Mucosa of descending colon (tissue), 3 donors: Measurements from ENCODE around the gene ANKRD63. TPM values are rescaled to one million over a fixed set of nuclear protein-coding genes. Genes with fewer than 3 reads are reported as not detected.

Experiments
- ATAC-seq: fragments of 200-7000 bp; cut with Tn5 transposase; one replicate; pipeline ENCODE4 v1.9.1; 2020; ENCODE audit warnings: mild to moderate bottlenecking, moderate library complexity
- DNase-seq, 3 donors: peaks; one replicate each; pipeline ENCODE4 v3.0.0-alpha.2; 2020
- H3K36me3 ChIP-seq: fragments of 200-600 bp; one replicate; pipeline ENCODE4 v1.8.0; 2021; ENCODE audit warnings: low read depth, mild to moderate bottlenecking
- H3K4me1 ChIP-seq: fragments of 200-600 bp; one replicate; pipeline ENCODE4 v1.8.0; 2021; ENCODE audit warnings: low read depth, mild to moderate bottlenecking
- H3K4me3 ChIP-seq: fragments of 200-600 bp; one replicate; pipeline ENCODE4 v1.8.0; 2021; ENCODE audit warnings: mild to moderate bottlenecking
- H3K9me3 ChIP-seq: fragments of 200-600 bp; one replicate; pipeline ENCODE4 v1.8.0; 2021; ENCODE audit warnings: mild to moderate bottlenecking
- CTCF ChIP-seq: fragments of 200-600 bp; IDR thresholded peaks from one replicate; pipeline ENCODE4 v1.8.0; 2022; ENCODE audit warnings: antibody characterized with exemption, mild to moderate bottlenecking
- intact Hi-C, 2 donors: fragments of 100-400 bp; cut with DNase I in 1 of 2; cut with micrococcal nuclease in 1 of 2; formaldehyde crosslinking; loops; one replicate each; pipeline versions ENCODE4 v1.11.0 to v1.11.1; 2022; cut with DNase I, micrococcal nuclease
- total RNA-seq, 3 donors: library from RNA; stranded (reverse); fragmentation: NEBNext Ultra II Directional in 2 of 3; extraction: Animal tissue kit (Norgen Biotek cat#: 25700) in 2 of 3; gene quantifications; one replicate each; pipeline versions ENCODE4 v1.2.1 to v1.2.4, GENCODE V29; 2021 to 2023
- donor health status: DM: no; HTN: no; CAD: no; lungs with moderate emphysema.
- donor health status: DM: no; HTN: no; CAD: no.
- donor health status: DM: no; HTN: yes; CAD: no.

ANKRD63 gene
- total RNA-seq, 3 donors from 2014 or later = 0.25 TPM; not detected in 2

GRCh38 chr15:40287505-40287904, 4.6 kb upstream of the ANKRD63 start:
- DNase-seq (no peak), ATAC-seq (no peak)
- Histone ChIP-seq H3K9me3 (no peaks in the 10 kb centered on the region), H3K4me3 (no peak overlapping the region), H3K36me3 (no peaks in the 10 kb centered on the region), H3K4me1 (peaks cover 23% of the 10 kb centered on the region)
- no peak for TF ChIP-seq CTCF
- intact Hi-C loops = no loop called here

GRCh38 chr15:40286794-40287193, 3.9 kb upstream of the ANKRD63 start:
- DNase-seq (no peak), ATAC-seq (no peak)
- TF ChIP-seq CTCF = no peak
- intact Hi-C loops = no loop called here
- Histone ChIP-seq H3K9me3 (no peaks in the 10 kb centered on the region), H3K4me3 (no peak overlapping the region), H3K4me1 (peaks cover 30% of the 10 kb centered on the region), H3K36me3 (no peaks in the 10 kb centered on the region)

- DNase-seq (no peak), ATAC-seq (no peak)
- no peak overlapping the region for H3K4me3 ChIP-seq
- TF ChIP-seq CTCF = no peak
- intact Hi-C loops = no loop called here
- H3K9me3 ChIP-seq = no peaks in the 10 kb centered on the region
- no peaks in the 10 kb centered on the region for H3K36me3 ChIP-seq
- H3K4me1 ChIP-seq = peaks cover 36% of the 10 kb centered on the region
Measured at GRCh38 chr15:40286061-40286532, 3.2 kb upstream of the ANKRD63 start.

- Histone ChIP-seq H3K9me3 (no peaks in the 10 kb centered on the region), H3K36me3 (no peaks in the 10 kb centered on the region), H3K4me1 (peaks cover 33% of the 10 kb centered on the region), H3K4me3 (no peak overlapping the region)
- intact Hi-C loops = no loop called here
- TF ChIP-seq CTCF = no peak
- no peak for ATAC-seq
- DNase-seq = no peak
Measured at GRCh38 chr15:40285554-40286011, 2.7 kb upstream of the ANKRD63 start.

- no peaks in the 10 kb centered on the region for H3K36me3 ChIP-seq
- H3K4me1 ChIP-seq = peaks cover 30% of the 10 kb centered on the region
- TF ChIP-seq CTCF = no peak
- DNase-seq (no peak), ATAC-seq (no peak)
- H3K4me3 ChIP-seq = no peak overlapping the region
- intact Hi-C loops = no loop called here
- H3K9me3 ChIP-seq = no peaks in the 10 kb centered on the region
Measured at GRCh38 chr15:40285151-40285550, 2.3 kb upstream of the ANKRD63 start.
